ENCODE results near the gene RASGRF1.

DNA sequence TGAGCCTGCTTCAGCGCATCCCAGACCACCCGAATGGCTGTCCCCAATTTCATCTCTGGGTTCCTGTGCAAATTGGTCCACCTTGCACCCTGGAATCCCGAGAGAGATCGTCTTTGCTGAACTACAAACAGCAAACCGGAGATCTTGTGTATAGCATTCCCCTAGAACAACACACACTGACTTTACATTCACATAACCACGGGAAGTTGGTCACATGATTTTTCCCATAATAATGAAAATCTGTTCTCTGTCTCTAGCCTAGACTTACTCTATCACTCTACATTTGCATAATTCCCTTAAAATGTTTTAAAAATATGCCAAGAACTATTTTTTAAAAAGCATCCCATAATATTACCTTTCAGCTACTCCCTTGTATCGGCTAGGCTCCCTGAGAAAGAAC is 180.3 kb downstream of the RASGRF1 start:
- no peak for TF ChIP-seq OSR1 (CRISPR knock-in tag; IDR thresholded peaks at IDR 0.05)
- no peak for TF ChIP-seq TOX (CRISPR knock-in tag; IDR thresholded peaks at IDR 0.05; ENCODE audit: borderline replicate concordance)

All from SK-N-SH treated with all-trans-retinoic acid at 6 μM for 48 hours (cell line).